Nephron (organoid): ENCODE results near the gene GTF3C5.

Source experiments
- H3K27ac Mint-ChIP-seq, 3 experiments: 2 replicates each; pipeline ENCODE4 v1.8.0; 2020; ENCODE audit warnings: mixed read lengths in 3 of 3, mild to moderate bottlenecking in 2 of 3, moderate library complexity in 1 of 3
- H3K27me3 Mint-ChIP-seq: 2 replicates; pipeline ENCODE4 v1.8.0; 2021; ENCODE audit warnings: low read depth, mild to moderate bottlenecking, moderate library complexity, mixed read lengths
- H3K36me3 Mint-ChIP-seq: 2 replicates; pipeline ENCODE4 v1.8.0; 2020; ENCODE audit warnings: low read depth, mixed read lengths
- H3K4me1 Mint-ChIP-seq: 2 replicates; pipeline ENCODE4 v1.8.0; 2020; ENCODE audit warnings: mixed read lengths
- H3K4me3 Mint-ChIP-seq, 3 experiments: 2 replicates each; pipeline ENCODE4 v1.8.0; 2020; ENCODE audit warnings: mild to moderate bottlenecking in 3 of 3, mixed read lengths in 3 of 3, moderate library complexity in 2 of 3
- H3K9me3 Mint-ChIP-seq: 2 replicates; pipeline ENCODE4 v1.8.0; 2020; ENCODE audit warnings: mixed read lengths
- CTCF ChIP-seq, 3 experiments: fragments of 200-600 bp; sonication (generic); IDR thresholded peaks; one replicate each; pipeline ENCODE4 v1.5.0; 2021; ENCODE audit warnings: antibody characterized with exemption in 3 of 3; ENCODE audit not compliant: unreplicated experiment in 3 of 3

The GTF3C5 gene

GRCh38 chr9:133005957-133006356, 24.8 kb upstream of the GTF3C5 start:
- H3K4me1 Mint-ChIP-seq = peaks cover 16% of the 10 kb centered on the region
- peaks cover 48% of the 10 kb centered on the region for H3K27me3 Mint-ChIP-seq
- H3K27ac Mint-ChIP-seq = no peak overlapping the region
- no peaks in the 10 kb centered on the region for H3K36me3 Mint-ChIP-seq
- peaks cover 8% of the 10 kb centered on the region for H3K9me3 Mint-ChIP-seq
- H3K4me3 Mint-ChIP-seq = no peak overlapping the region
- TF ChIP-seq CTCF (IDR thresholded peaks at IDR 0.05; ENCODE audit: unreplicated experiment in 3 of 3) = no peak

DNA sequence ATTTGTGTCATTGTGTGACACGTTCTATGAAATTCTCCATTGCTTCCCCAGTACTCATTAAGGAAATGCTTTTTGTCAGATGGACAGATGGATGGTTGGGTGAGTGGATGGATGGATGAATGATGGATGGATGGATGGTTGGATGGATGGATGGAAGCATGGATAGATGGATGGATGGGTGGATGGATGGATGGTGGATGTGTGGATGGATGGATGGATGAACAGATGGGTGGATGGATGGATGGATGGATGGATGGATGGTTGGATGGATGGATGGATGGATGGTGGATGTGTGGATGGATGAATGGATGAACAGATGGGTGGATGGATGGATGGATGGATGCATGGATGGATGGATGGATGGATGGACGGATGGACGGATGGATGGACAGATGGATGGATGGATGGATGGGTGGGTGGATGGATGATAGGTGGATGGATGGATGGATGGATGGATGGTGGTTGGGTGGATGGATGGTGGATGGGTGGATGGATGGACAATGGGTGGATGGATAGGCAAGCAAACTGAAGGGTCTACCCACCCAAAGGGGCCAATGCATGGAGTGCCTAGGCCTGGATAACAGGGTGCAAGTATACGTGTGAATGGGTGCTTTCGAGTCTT, 24.0 kb upstream of the GTF3C5 start:
- Mint-ChIP-seq H3K9me3 (peaks cover 12% of the 10 kb centered on the region), H3K4me3 (no peak overlapping the region), H3K4me1 (peaks cover 16% of the 10 kb centered on the region), H3K27me3 (peaks cover 46% of the 10 kb centered on the region), H3K36me3 (no peaks in the 10 kb centered on the region), H3K27ac (no peak overlapping the region)
- TF ChIP-seq CTCF (IDR thresholded peaks at IDR 0.05; ENCODE audit: unreplicated experiment in 3 of 3) = no peak

DNA sequence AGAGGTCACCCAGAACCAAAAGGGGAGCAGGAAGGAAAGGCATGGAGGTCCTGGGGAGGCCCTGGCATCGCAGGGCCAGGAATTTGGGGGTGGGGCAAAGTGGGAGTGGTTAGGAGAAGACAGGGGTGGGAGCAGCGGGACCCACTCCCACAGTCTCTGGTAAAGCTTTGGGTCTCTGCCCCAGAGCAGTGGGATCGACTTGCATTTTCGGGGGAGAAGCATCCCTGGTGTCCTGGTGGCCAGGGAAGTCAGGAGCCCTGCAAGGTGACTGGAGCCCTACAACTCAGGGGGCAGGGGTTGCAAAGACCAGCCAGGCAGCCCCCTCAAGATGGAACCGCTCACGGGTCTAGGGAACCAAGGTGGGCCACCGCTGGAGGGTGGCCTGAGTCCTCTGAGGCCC, 22.4 kb upstream of the GTF3C5 start:
- no peak for TF ChIP-seq CTCF (IDR thresholded peaks at IDR 0.05; ENCODE audit: unreplicated experiment in 3 of 3)
- Mint-ChIP-seq H3K4me3 (no peak overlapping the region), H3K4me1 (peaks cover 8% of the 10 kb centered on the region), H3K27me3 (peaks cover 39% of the 10 kb centered on the region), H3K36me3 (no peaks in the 10 kb centered on the region), H3K27ac (no peak overlapping the region), H3K9me3 (peaks cover 12% of the 10 kb centered on the region)

- TF ChIP-seq CTCF (IDR thresholded peaks at IDR 0.05; ENCODE audit: unreplicated experiment in 3 of 3) = no peak
- Mint-ChIP-seq H3K4me3 (no peak overlapping the region), H3K27ac (no peak overlapping the region), H3K4me1 (peaks cover 5% of the 10 kb centered on the region), H3K36me3 (no peaks in the 10 kb centered on the region), H3K9me3 (peaks cover 12% of the 10 kb centered on the region), H3K27me3 (peaks cover 35% of the 10 kb centered on the region)
Measured at GRCh38 chr9:133008824-133009223, 22.0 kb upstream of the GTF3C5 start.

DNA sequence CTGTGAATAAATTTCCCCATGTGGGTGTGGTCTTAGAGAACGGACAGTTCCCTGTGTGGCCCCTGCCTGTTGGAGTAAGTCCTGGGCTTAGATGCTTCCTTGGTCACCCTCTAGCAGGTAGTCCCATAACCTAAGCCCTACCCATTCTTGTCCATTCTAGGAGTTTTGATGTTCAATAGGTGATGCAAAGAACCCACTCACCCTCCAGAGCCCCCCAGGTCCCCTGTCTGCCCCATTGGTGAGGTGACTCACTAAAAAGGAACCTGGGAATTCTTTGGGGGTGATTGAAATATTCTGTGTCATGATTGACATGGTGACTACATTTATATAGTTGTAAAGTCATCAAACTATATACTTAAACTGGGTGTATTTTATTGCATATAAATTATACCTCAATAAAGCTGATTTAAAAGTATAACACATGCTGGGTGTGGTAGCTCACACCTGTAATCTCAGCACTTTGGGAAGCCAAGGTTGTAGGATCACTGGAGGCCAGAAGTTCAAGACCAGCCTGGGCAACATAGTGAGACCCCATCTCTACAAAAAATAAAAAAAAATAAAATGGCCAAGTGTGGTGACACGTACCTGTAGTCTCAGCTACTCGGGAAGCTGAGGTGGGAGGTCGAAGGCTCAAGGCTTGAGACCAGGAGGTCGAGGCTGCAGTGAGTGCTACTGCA, 20.8 kb upstream of the GTF3C5 start:
- Mint-ChIP-seq H3K4me3 (no peak overlapping the region), H3K27me3 (peaks cover 39% of the 10 kb centered on the region), H3K36me3 (no peaks in the 10 kb centered on the region), H3K27ac (no peak overlapping the region), H3K4me1 (no peaks in the 10 kb centered on the region), H3K9me3 (peaks cover 17% of the 10 kb centered on the region)
- no peak for TF ChIP-seq CTCF (IDR thresholded peaks at IDR 0.05; ENCODE audit: unreplicated experiment in 3 of 3)

- H3K4me3 Mint-ChIP-seq = no peak overlapping the region
- H3K27ac Mint-ChIP-seq = no peak overlapping the region
Measured at GRCh38 chr9:133014696-133015095, 16.1 kb upstream of the GTF3C5 start.

More at GRCh38 chr9:133014696-133015095, 16.1 kb upstream of the GTF3C5 start:
- no peak for TF ChIP-seq CTCF (IDR thresholded peaks at IDR 0.05; ENCODE audit: unreplicated experiment in 3 of 3)
- Mint-ChIP-seq H3K4me1 (no peaks in the 10 kb centered on the region), H3K9me3 (peaks cover 20% of the 10 kb centered on the region), H3K27me3 (peaks cover 21% of the 10 kb centered on the region), H3K36me3 (no peaks in the 10 kb centered on the region)
